GM23248 (cell line): ENCODE data around the gene CLSTN3. TPM values are rescaled to one million over a fixed set of nuclear protein-coding genes. Genes with fewer than 3 reads are reported as not detected.
A peak's percentile ranks its signal among the peaks of the same experiment; 100 is the strongest.

Source experiments
- DNase-seq: peaks from one replicate; pipeline ENCODE4 v3.0.0-alpha.2; 2015
- H2AFZ ChIP-seq: fragments of 200-600 bp; sonication (generic); 2 replicates; pipeline ENCODE4 v1.6.1; 2016; ENCODE audit warnings: antibody characterized with exemption
- H3F3A ChIP-seq: fragments of 200-600 bp; sonication (generic); 2 replicates; pipeline ENCODE4 v1.6.1; 2016; ENCODE audit warnings: mild to moderate bottlenecking, antibody characterized with exemption, mixed run types; ENCODE audit not compliant: insufficient read depth
- H3K27ac ChIP-seq: fragments of 200-600 bp; sonication (generic); 2 replicates; pipeline ENCODE4 v1.5.1; 2016; ENCODE audit warnings: mild to moderate bottlenecking
- H3K27me3 ChIP-seq: fragments of 200-600 bp; sonication (generic); replicated peaks from 2 replicates; pipeline ENCODE4 v1.6.1; 2016; ENCODE audit warnings: mild to moderate bottlenecking; ENCODE audit not compliant: insufficient read depth
- H3K36me3 ChIP-seq: fragments of 200-600 bp; sonication (generic); 2 replicates; pipeline ENCODE4 v1.6.1; 2016; ENCODE audit warnings: low read depth, mild to moderate bottlenecking
- H3K4me1 ChIP-seq: fragments of 200-600 bp; sonication (generic); 2 replicates; pipeline ENCODE4 v1.6.1; 2016; ENCODE audit warnings: mild to moderate bottlenecking; ENCODE audit not compliant: insufficient read depth
- H3K4me2 ChIP-seq: fragments of 200-600 bp; sonication (generic); one replicate; pipeline ENCODE4 v1.6.1; 2016; ENCODE audit warnings: mild to moderate bottlenecking; ENCODE audit not compliant: unreplicated experiment
- H3K4me3 ChIP-seq: fragments of 200-600 bp; sonication (generic); 2 replicates; pipeline ENCODE4 v1.5.1; 2016; ENCODE audit warnings: mild to moderate bottlenecking
- H3K79me2 ChIP-seq: fragments of 200-600 bp; sonication (generic); 2 replicates; pipeline ENCODE4 v1.6.1; 2016; ENCODE audit warnings: mild to moderate bottlenecking; ENCODE audit not compliant: insufficient read depth
- H3K9ac ChIP-seq: fragments of 200-600 bp; sonication (generic); 2 replicates; pipeline ENCODE4 v1.6.1; 2016; ENCODE audit warnings: mild to moderate bottlenecking
- H3K9me2 ChIP-seq: fragments of 200-600 bp; sonication (generic); 2 replicates; pipeline ENCODE4 v1.6.1; 2016; ENCODE audit warnings: mixed run types, mild to moderate bottlenecking, moderate library complexity; ENCODE audit not compliant: insufficient read depth
- H3K9me3 ChIP-seq: fragments of 200-600 bp; sonication (generic); one replicate; pipeline ENCODE4 v1.6.1; 2017; ENCODE audit warnings: low read depth
- H4K20me1 ChIP-seq: fragments of 200-600 bp; sonication (generic); 2 replicates; pipeline ENCODE4 v1.6.0; 2016; ENCODE audit not compliant: insufficient read depth
- EZH2 ChIP-seq: fragments of 200-600 bp; sonication (generic); IDR thresholded peaks from 2 replicates; pipeline ENCODE4 v1.6.1; 2018; ENCODE audit warnings: antibody characterized with exemption, mild to moderate bottlenecking; ENCODE audit not compliant: insufficient read depth, poor library complexity, severe bottlenecking
- EZH2phosphoT487 ChIP-seq: fragments of 200-600 bp; sonication (generic); IDR thresholded peaks from 2 replicates; pipeline ENCODE4 v1.6.1; 2018; ENCODE audit warnings: antibody characterized with exemption, moderate library complexity, mild to moderate bottlenecking, low read depth; ENCODE audit not compliant: insufficient read depth
- WGBS, 2 experiments: methylation state at CpG; one replicate each; pipeline ENCODE4 v1.1.6; 2015 to 2017; ENCODE audit warnings: low lambda C conversion rate in 2 of 2, low coverage in 1 of 2; ENCODE audit errors: missing lambda C conversion rate in 2 of 2; 5-methylcytosine and 5-hydroxymethylcytosine counted together
- in situ Hi-C: fragments of 300-500 bp; cut with MboI; formaldehyde crosslinking; loops from 2 replicates; pipeline ENCODE4 v1.15.0; 2020
- polyA plus RNA-seq: library from polyadenylated mRNA; unstranded; fragments of >200 nt; fragmentation: Nextera tagmentation; extraction: Ambion mirVana; gene quantifications from 2 replicates; pipeline ENCODE4 v1.2.1, GENCODE V29; 2016
- total RNA-seq: library from RNA; depleted of rRNA; stranded (reverse); fragments of >200 nt; shearing (Covaris generic); gene quantifications from 2 replicates; pipeline ENCODE4 v1.2.3, GENCODE V29; 2014

Gene CLSTN3
- total and polyA plus RNA-seq, 2 experiments from 2014 or later, result 1.8 to 4.5 TPM

GRCh38 chr12:7142056-7142644 is 12.0 kb downstream of the CLSTN3 start:
- Histone ChIP-seq H3K4me1 (peaks cover 11% of the 10 kb centered on the region; the same call in 1 of the 2 replicates), H3K9ac (no peak overlapping the region), H3K36me3 (peaks cover 3% of the 10 kb centered on the region; the same call in 1 of the 2 replicates), H3K4me2 (no peak overlapping the region), H3K27ac (no peak overlapping the region), H3K79me2 (no peaks in the 10 kb centered on the region), H3F3A (0 out of 2 replicates have a peak, but pooled peaks cover 4% of the 10 kb centered on the region), H3K9me3 (no peaks in the 10 kb centered on the region), H3K4me3 (no peak overlapping the region), H3K27me3 (no peaks in the 10 kb centered on the region), H3K9me2 (no peaks in the 10 kb centered on the region), H4K20me1 (no peaks in the 10 kb centered on the region), H2AFZ (no peak overlapping the region)
- in situ Hi-C loops, result no loop called here
- TF ChIP-seq EZH2, result no peak
- no peak for TF ChIP-seq EZH2phosphoT487
- DNase-seq, result peak; percentile 75
- WGBS, 2 experiments, result 46 to 55% methylated on average over 5 of the region's 5 CpGs

- no peak overlapping the region for H3K4me3 ChIP-seq
- TF ChIP-seq EZH2phosphoT487 (no peak), EZH2 (no peak)
- no peak overlapping the region for H3K27ac ChIP-seq
- WGBS, 2 experiments, result 86 to 87% methylated on average over 18 of the region's 18 CpGs
- H3K36me3 ChIP-seq, result peaks cover 3% of the 10 kb centered on the region; the same call in 1 of the 2 replicates
- H3F3A ChIP-seq, result 0 out of 2 replicates have a peak, but pooled peaks cover 4% of the 10 kb centered on the region
- no peak overlapping the region for H3K4me2 ChIP-seq
- H3K4me1 ChIP-seq, result peaks cover 11% of the 10 kb centered on the region; the same call in 1 of the 2 replicates
- no peak overlapping the region for H2AFZ ChIP-seq
- no peaks in the 10 kb centered on the region for H3K27me3 ChIP-seq
- no peaks in the 10 kb centered on the region for H3K79me2 ChIP-seq
- H3K9me3 ChIP-seq, result no peaks in the 10 kb centered on the region
- in situ Hi-C loops, result no loop called here
- no peak for DNase-seq
- H4K20me1 ChIP-seq, result no peaks in the 10 kb centered on the region
- no peaks in the 10 kb centered on the region for H3K9me2 ChIP-seq
- H3K9ac ChIP-seq, result no peak overlapping the region
Observed at GRCh38 chr12:7142809-7143465, 12.8 kb downstream of the CLSTN3 start.

GRCh38 chr12:7143564-7143963 is 13.4 kb downstream of the CLSTN3 start:
- Histone ChIP-seq H3F3A (0 out of 2 replicates have a peak, but pooled peaks cover 4% of the 10 kb centered on the region), H3K4me2 (no peak overlapping the region), H2AFZ (no peak overlapping the region), H3K9me3 (no peaks in the 10 kb centered on the region), H3K9ac (no peak overlapping the region), H3K27ac (no peak overlapping the region), H3K4me1 (peaks cover 11% of the 10 kb centered on the region; the same call in 1 of the 2 replicates), H3K36me3 (peaks cover 8% of the 10 kb centered on the region; the same call in 1 of the 2 replicates), H4K20me1 (no peaks in the 10 kb centered on the region), H3K9me2 (no peaks in the 10 kb centered on the region), H3K27me3 (no peaks in the 10 kb centered on the region), H3K79me2 (no peaks in the 10 kb centered on the region), H3K4me3 (no peak overlapping the region)
- in situ Hi-C loops, result no loop called here
- DNase-seq, result no peak
- no peak for TF ChIP-seq EZH2
- TF ChIP-seq EZH2phosphoT487, result no peak
- 88 to 89% methylated on average over 7 of the region's 7 CpGs for WGBS, 2 experiments

GRCh38 chr12:7144414-7145120 is 14.4 kb downstream of the CLSTN3 start:
- Histone ChIP-seq H3K9ac (no peak overlapping the region), H3K4me2 (no peak overlapping the region), H3K79me2 (no peaks in the 10 kb centered on the region), H3K9me3 (no peaks in the 10 kb centered on the region), H3K27ac (no peak overlapping the region), H3K36me3 (0 out of 2 replicates have a peak, but pooled peaks cover 7% of the 10 kb centered on the region), H3F3A (0 out of 2 replicates have a peak, but pooled peaks cover 4% of the 10 kb centered on the region), H2AFZ (peak overlapping the region; percentile 56; the same call in 1 of the 2 replicates), H4K20me1 (no peaks in the 10 kb centered on the region), H3K9me2 (no peaks in the 10 kb centered on the region), H3K4me3 (no peak overlapping the region), H3K4me1 (peaks cover 11% of the 10 kb centered on the region; the same call in 1 of the 2 replicates), H3K27me3 (no peaks in the 10 kb centered on the region)
- in situ Hi-C loops, result no loop called here
- TF ChIP-seq EZH2phosphoT487, result no peak
- 31 to 33% methylated on average over 11 of the region's 11 CpGs for WGBS, 2 experiments
- DNase-seq, result peak; percentile 62
